Astrocyte of the hippocampus (primary cell): Measurements from ENCODE around the gene TGFBR3.
"Not testable (repeated sequence)": the region's sequence is repeated elsewhere in the genome, so short reads cannot be mapped to it uniquely, and the experiment has no call there.

Experiments
- DNase-seq: peaks from one replicate; pipeline ENCODE4 v3.0.0; 2011; ENCODE audit warnings: low read depth, low spot score

The TGFBR3 gene

GRCh38 chr1:91691525-91691924, 194.4 kb downstream of the TGFBR3 start:
- DNase-seq: no peak

DNA sequence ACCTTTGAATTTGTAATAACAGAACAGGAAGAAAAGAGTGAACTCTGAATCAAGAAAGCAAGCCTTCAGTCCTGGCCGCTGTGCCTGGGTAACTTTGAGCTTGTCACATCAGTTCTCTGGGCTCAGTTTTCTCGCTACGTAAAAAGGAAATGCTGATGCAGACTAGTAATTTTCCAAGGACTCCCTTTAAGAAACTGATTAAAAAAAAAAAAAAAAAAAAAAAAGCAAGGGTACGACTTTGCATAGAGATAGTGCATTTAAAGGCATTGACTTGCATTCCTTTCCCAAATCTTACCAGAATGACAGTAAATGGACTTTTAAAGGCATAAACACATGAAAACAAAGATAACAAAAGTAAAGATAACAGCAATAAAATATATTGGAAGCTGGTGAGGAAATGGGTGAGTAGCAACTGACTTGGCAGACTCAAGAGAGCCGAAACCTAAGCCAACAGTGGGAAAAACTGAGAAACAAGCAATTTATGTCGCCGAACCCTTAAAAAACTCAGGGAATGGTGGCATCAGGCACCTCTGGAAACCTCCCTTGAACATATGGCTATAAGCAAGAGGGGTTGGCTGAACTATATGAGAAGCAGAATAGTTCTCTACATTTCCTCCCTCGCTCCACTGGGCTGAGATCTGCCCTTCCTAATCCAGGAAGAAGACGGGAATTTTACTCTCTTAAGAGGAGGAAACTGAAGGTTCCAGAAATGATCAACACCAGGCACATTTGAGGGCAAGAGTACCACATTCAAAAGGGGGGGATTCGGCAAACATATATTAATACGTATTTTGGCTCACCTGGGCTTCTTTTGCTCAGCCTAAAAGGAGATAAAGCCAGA, 196.1 kb downstream of the TGFBR3 start:
- DNase-seq: no peak

DNA sequence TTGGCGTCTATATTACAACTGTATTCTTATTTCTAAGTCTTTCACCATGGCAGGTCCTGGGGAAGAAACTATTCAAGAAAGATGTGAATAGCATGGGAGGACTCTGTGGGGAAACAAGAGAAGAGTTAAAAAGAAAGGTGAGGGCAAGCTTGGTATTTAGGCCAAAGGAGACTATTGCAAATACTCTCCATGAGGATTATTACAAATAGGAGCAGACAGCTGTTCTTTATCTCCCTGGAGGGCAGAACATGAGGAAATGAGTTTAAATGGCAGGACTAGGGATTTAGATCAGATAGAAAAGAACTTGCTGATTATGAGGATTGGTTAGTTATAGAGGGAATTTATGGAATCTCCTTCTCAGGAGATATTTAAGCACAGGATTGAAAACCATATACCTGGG, 198.5 kb downstream of the TGFBR3 start:
- DNase-seq: no peak

- no peak for DNase-seq
These were observed 200.0 kb downstream of the TGFBR3 start for GRCh38 chr1:91685994-91686393.

DNA sequence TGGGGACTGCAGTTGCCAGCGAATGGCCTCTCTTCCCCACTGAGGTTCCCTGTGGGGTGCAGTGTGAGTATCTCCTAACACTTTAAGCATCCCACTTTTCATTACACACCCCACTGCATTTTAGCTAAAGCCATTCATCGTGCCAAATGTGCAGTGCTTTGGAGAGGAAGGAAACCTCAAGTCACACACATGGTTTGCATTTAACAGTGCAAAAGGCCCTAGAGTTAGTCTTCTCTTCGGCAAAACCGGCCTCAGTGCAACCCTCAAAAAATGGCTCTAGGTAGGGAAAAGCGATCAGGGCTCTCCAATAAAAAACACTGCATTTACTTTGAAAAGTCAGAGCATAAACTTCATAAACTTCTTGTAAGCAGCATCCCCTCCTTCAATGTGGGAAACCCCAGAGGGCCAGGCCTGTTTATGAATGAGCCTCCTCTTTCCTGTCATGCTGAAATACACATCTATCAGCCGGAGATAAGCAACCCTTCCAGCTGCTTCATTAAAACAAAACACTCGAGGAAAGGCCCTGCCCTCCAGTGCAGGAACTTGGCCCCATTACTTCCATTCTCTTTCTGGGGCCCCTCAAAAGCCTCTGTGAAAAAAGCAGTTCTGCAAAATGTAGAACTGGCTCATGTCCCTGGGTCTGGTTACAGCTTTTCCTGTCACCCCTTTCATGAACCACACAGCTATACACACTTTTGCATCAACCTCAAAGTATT, 201.3 kb downstream of the TGFBR3 start:
- no peak for DNase-seq

DNA sequence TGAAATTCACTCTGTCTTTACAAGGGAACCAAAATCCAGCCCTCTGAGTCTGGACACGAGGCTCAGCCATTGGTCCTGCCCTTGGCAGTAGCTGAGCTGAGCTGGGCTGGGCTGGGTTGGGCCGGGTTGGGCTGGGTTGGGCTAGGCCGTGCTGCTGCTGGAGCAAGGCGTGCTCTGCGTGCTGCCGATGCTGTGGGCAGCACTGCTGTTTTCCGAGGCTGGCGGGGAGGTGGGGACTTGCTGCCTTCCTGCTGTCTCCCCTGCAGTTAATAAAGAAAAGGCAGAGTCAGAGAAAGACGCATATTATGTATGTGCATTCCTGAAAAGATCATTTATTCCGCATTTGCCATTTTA, 202.4 kb downstream of the TGFBR3 start:
- DNase-seq: no peak

DNA sequence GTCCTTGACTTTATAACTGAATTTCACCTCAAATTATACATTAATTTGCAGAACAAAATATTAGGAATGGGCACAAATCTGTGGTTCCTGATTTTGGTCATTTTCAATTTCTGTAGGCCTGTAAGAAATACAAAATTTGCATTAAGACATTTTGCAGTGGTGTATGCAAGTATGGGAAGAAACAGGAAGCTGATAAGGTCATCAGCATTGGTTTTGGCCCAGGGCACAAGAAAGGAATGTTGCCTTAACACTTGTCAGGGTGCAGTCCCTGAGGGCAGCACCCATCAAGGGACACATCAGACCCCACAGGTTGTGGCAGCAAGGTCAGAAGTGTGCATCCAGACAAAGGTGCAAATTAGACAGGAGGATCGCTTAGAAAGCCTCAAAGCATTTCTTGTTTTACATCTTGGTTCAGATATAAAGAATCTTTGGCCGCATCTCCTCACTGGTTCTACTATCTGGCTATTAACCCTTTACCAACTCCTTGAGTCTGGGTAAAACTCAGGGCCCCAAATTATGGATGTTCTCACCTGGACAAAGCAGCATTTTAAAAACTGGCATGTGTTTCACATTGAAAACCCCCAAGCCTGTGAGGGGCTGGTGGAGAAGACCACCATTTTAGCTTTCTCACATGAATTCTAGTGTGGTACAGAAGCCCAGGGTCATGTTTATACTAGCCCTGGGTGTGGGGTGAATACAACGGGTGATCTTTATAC, 202.9 kb downstream of the TGFBR3 start:
- DNase-seq: no peak

GRCh38 chr1:91680556-91681155, 205.3 kb downstream of the TGFBR3 start:
- DNase-seq: no peak

GRCh38 chr1:91679446-91679845, 206.5 kb downstream of the TGFBR3 start:
- no peak for DNase-seq

DNA sequence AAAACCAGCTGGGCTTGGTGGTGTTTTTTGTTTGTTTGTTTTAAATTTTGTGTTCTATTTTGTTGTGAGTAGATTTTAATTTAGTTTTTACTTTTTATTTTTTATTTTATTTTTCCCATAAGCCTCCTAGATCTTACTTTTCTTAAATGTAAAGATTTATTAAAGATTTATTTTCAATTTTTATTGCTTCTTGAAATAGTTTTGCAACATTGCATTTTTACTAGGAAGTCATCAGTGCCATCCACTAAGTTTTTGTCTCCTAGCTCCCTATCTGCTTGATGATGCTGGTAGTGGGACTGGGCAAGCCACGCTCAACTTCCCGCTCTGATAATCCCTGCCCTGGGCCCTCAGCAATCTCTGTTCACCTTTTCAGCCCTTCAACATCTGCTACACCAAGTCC, 209.9 kb downstream of the TGFBR3 start:
- no peak for DNase-seq

DNA sequence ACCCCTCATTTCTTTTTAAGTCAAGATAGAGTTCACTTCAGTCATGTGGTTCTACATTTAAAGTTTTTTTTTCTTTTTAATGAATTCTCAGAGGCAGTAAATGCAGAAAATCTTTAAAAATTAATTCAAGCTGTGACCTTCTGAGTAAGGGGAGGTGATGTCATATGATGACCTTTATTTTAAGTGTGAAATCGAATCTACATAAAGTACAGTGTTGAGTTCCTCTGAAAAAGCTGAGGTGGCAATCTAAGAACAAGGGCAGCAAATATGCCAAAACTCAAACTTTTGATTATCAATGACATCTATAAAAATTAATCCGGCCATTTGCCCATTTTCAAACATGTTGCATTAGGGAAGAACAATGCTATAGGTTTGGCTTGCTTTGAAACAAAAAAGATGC, 211.8 kb downstream of the TGFBR3 start:
- no peak for DNase-seq

DNA sequence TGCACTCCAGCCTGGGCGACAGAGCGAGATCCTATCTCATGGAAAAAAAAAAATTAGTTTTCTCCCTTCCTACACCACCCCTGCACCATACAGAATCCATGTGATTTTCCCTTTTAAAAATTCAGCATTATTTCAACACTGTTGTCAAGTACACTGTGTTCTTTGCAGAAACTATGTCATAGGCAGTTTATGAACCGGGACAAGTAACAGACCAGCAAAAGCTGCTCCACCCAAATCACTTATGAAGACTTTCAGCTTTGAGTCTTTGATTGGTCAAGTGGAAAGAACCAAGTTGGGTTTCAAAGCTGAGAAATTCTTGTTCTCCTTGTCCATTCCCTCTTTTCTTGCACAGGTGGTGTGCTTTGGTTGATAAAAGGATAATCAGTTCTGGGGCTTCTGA, 212.3 kb downstream of the TGFBR3 start:
- no peak for DNase-seq

GRCh38 chr1:91672601-91673161, 213.3 kb downstream of the TGFBR3 start:
- DNase-seq: no peak

DNA sequence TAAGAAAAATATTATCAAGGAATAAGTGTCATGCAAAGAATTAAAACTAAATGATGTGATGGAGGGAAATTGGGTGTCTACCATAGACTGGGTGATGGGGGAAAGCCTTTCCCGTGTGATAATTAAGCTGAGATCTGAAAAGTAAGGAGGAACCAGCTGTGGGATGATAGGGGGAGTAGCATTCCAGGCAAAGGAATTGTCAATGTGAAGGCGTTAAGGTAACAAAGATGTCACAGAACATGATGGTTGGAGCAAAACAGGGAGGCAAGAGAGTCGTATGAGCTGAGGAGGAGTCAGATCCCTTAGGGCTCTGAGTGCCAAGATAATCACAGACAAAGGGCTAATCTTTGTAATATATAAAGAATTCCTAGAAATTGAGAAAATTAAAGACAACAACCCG, 215.2 kb downstream of the TGFBR3 start:
- no peak for DNase-seq

- DNase-seq: no peak
These were observed 216.2 kb downstream of the TGFBR3 start for GRCh38 chr1:91669584-91670350.

DNA sequence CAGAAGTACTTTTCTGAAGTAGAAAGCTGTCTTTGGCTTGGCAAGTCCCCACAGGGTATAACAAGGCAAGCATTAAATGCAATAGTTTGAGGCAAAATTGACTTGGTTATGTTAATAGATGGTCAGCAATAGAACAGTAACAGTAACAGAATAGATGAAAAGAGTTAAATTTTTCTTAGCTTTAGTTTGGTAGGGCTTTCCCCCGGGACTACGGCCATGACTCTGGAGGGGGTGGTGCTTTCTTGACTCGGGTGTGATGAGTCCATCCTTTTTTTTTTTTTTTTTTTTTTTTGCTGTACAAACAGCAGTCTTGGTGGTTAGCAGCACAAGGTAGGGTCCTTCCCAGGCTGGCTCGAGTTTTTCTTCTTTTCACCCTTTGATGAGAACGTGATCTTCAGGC, 219.3 kb downstream of the TGFBR3 start:
- DNase-seq: not testable (repeated sequence)

- no peak for DNase-seq
These were observed 224.8 kb downstream of the TGFBR3 start for GRCh38 chr1:91661121-91661520.

GRCh38 chr1:91660708-91661107, 225.2 kb downstream of the TGFBR3 start:
- no peak for DNase-seq

DNA sequence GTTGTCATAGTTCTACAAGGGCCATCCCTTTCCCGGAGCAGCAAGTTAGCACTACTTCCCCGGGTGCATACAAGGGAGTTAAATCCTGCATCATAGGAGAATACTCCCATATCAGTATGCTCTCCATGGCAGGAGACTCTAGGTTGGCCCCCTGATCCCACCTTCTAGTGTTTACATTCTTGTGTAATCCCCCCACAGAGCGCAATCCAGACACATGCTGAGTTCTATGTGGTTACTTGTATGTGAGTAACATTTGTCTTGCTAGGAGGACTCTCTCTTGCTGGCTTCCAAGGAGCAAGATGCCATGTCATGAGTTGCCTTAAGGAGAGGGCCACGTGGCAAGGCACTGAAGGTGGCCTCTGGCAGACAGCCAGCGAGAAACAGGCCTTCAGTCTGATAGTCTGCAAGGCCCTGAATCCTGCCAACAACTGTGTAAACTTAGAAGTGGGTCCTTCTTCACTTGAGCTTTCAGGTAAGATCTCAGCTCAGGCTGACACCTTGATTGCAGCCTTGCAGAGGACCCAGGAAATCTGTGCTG, 230.0 kb downstream of the TGFBR3 start:
- DNase-seq: no peak

DNA sequence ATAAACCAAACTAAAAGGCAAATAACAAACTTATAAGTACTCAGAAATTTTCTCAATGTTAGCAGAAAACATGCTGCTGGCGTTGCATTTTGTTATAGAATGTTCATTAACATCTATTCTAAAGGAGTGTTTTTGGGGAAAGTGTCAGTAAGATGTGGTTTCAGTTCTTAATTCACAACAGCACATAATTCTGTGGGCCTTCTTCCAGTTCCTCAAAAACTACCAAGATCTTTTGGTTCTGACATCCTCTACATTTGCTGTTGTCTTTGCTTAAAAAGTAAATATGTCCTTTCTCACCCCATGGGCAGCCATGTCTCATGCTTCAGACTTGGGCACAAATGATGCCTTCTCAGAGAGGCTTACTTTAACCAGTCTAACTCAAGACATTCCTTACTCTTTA, 232.8 kb downstream of the TGFBR3 start:
- DNase-seq: no peak

DNA sequence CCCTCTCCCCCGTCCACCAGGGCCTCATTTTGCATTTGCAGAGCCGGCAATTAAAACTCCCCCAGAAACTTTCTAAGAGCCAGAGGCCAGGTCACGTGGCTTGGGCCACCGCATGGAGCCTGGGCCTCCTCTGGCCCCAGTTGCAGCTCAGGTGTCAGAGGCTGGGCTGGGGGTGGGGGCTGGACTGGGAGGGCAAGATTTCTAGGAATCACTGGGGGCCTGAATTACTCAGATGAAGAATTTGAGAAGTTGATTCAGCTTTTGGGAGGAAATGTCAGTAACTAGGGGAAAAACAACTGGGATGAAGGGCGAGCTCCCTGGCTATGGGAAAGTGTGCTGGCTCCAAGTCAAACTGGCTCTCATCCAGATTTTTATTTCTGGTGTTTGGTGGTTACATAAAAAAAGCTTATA, 234.3 kb downstream of the TGFBR3 start:
- peak; percentile 10 for DNase-seq
